Adrenal gland (tissue), 5 donors: Measurements from ENCODE around the gene SSBP3.

ENCODE experiments used
- CTCF ChIP-seq, 6 experiments: fragments of 450-650 bp in 4 of 6; fragments of 200-600 bp in 2 of 6; sonication (generic) in 1 of 6; IDR thresholded peaks; 1 replicate in 5 of 6; 2 replicates in 1 of 6; pipeline versions ENCODE4 v1.5.1 to v1.8.0; 2016 to 2021; ENCODE audit warnings: antibody characterized with exemption in 6 of 6, mild to moderate bottlenecking in 2 of 6, moderate library complexity in 1 of 6
- POLR2A ChIP-seq, 2 donors: fragments of 450-650 bp; IDR thresholded peaks; one replicate each; pipeline ENCODE4 v1.6.1; 2017; ENCODE audit warnings: antibody characterized with exemption in 2 of 2, mild to moderate bottlenecking in 2 of 2, moderate library complexity in 1 of 2
- donor health status: DM: no; HTN: no; CAD: no.

- TF ChIP-seq CTCF (IDR thresholded peaks at IDR 0.05) (no peak), POLR2A (IDR thresholded peaks at IDR 0.05) (no peak)
Measured at GRCh38 chr1:54337034-54337433, 69.2 kb downstream of the SSBP3 start.
